HG03354 (cell line): ENCODE measurements around the gene PCDH20.

Source experiments
- ATAC-seq: cut with Tn5 transposase; IDR thresholded peaks from one replicate; pipeline ENCODE4 v1.9.1; 2021; ENCODE audit warnings: mild to moderate bottlenecking; ENCODE audit not compliant: unreplicated experiment, poor library complexity, severe bottlenecking

PCDH20 gene

DNA sequence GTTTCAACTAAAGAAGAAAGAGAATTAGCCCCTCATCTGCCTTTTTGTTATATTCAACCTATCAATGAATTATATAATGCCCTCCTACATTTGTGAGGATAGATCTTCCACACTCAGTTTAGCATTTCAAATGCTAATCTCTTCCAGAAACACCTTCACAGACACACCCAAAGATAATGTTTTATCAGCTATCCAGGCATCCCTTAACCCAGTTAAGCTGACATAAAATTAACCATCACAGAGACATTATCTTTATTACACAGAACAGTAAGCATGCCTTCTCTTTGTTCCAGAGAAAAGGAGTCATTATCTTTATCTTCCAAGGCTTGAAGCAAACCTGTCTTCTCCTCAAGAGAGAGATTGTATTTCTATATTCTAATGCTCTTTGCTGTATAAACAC, 53.1 kb downstream of the PCDH20 start:
- no peak for ATAC-seq
